Measurements from ENCODE around the gene PSPH. TPM values are rescaled to one million over a fixed set of nuclear protein-coding genes. Genes with fewer than 3 reads are reported as not detected.
A peak's percentile ranks its signal among the peaks of the same experiment; 100 is the strongest.
"Not testable (repeated sequence)": the region's sequence is repeated elsewhere in the genome, so short reads cannot be mapped to it uniquely, and the experiment has no call there.

Gene PSPH
- total and polyA plus RNA-seq, 8 donors: 0.45 to 53.1 (median 5.7) TPM

DNA sequence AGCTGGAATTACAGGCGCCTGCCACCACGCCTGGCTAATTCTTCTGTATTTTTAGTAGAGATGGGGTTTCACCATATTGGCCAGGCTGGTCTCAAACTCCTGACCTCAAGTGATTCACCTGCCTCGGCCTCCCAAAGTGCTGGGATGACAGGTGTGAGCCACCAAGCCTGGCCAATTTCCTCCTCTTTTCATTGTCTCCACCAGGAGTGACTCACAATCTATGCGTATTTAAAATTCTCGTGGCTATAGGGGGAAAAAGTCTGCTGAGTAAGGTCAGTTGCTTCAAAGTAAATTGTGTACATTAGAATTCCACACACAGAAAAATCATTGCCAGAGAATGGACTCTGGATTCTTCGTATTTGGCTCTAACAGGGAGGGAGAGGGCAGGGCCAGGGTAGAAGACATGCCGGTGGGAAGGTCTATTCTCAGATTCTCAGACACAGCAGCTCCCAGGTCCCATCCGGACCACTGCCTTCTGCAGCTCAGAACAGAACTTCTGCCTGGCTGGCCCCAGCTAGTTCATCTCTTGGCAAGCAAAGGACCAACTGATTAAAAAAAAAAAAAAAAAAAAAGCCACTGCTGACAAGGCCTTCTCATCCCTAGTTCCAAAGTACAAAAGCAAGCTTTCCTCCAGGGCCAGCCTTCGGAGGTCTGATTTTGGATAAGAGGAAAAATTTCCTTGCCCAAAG, 22.2 kb downstream of the PSPH start:
- TF ChIP-seq EP300 (IDR thresholded peaks at IDR 0.05): no peak
- TF ChIP-seq POLR2AphosphoS5 (IDR thresholded peaks at IDR 0.05): no peak
- no peak for TF ChIP-seq POLR2A (IDR thresholded peaks at IDR 0.05)
- TF ChIP-seq CTCF (IDR thresholded peaks at IDR 0.05): no peak
- 49 to 64% (median 56%) methylated on average over 9 of the region's 9 CpGs for WGBS, 5 donors
- DNase-seq: peak in 1 of 2 donors; percentile 24

DNA sequence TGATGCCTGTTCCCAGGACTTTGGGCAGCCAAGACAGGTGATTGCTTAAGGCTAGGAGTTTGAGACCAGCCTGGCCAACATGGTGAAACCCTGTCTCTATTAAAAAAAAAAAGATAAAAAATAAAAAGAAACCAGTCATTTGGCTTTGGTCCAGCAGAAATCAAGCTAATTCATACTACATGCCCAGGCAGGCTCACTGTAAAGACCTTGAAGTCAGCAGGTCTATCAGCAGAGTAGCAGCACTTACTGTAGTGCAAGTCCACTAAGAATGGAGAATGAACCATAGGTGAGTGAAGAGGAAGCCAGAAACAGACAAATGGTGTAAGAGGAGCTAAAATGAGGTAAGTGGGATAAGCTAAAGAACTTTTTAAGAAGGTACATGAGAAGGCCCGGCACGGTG, 24.7 kb downstream of the PSPH start:
- intact Hi-C loops (cut with DNase I; ENCODE audit: low total_unique reads): no loop called here
- H3K36me3 ChIP-seq: peaks cover 0 to 21% (median 5%) of the 10 kb centered on the region in 4 donors
- WGBS, 5 donors: 74 to 100% (median 86%) methylated on average over 1 to 2 of the region's 2 CpGs
- no peak overlapping the region for H3K27ac ChIP-seq
- no peak overlapping the region for H3K4me3 ChIP-seq
- H3K4me1 ChIP-seq: peaks cover 0 to 9% (median under 1%) of the 10 kb centered on the region in 4 donors
- H3K27me3 ChIP-seq: no peaks in the 10 kb centered on the region
- no peak for DNase-seq
- no peak for TF ChIP-seq POLR2AphosphoS5 (IDR thresholded peaks at IDR 0.05)
- TF ChIP-seq CTCF (IDR thresholded peaks at IDR 0.05): no peak
- TF ChIP-seq EP300 (IDR thresholded peaks at IDR 0.05): no peak
- TF ChIP-seq POLR2A (IDR thresholded peaks at IDR 0.05): no peak
- H3K9me3 ChIP-seq: no peaks in the 10 kb centered on the region

More for the DNA sequence above, 22.2 kb downstream of the PSPH start:
- peaks cover 0 to 12% (median 5%) of the 10 kb centered on the region in 4 donors for H3K36me3 ChIP-seq
- H3K4me1 ChIP-seq: peaks cover 6 to 26% (median 13%) of the 10 kb centered on the region in 4 donors
- intact Hi-C loops (cut with DNase I; ENCODE audit: low total_unique reads): no loop called here
- no peaks in the 10 kb centered on the region for H3K27me3 ChIP-seq
- no peaks in the 10 kb centered on the region for H3K9me3 ChIP-seq
- H3K4me3 ChIP-seq: no peak overlapping the region
- H3K27ac ChIP-seq: peak overlapping the region in 4 of 5 donors; percentile 17 to 48 (median 42)

GRCh38 chr7:56023500-56023899, 27.7 kb downstream of the PSPH start:
- intact Hi-C loops (cut with DNase I; ENCODE audit: low total_unique reads): no loop called here
- H3K27me3 ChIP-seq: no peaks in the 10 kb centered on the region
- DNase-seq: no peak
- TF ChIP-seq POLR2A (IDR thresholded peaks at IDR 0.05) (no peak), POLR2AphosphoS5 (IDR thresholded peaks at IDR 0.05) (no peak), EP300 (IDR thresholded peaks at IDR 0.05) (no peak), CTCF (IDR thresholded peaks at IDR 0.05) (no peak)
- peaks cover 7 to 43% (median 30%) of the 10 kb centered on the region in 4 donors for H3K36me3 ChIP-seq
- H3K4me3 ChIP-seq: no peak overlapping the region
- no peak overlapping the region for H3K27ac ChIP-seq
- no peaks in the 10 kb centered on the region for H3K9me3 ChIP-seq
- H3K4me1 ChIP-seq: no peaks in the 10 kb centered on the region

DNA sequence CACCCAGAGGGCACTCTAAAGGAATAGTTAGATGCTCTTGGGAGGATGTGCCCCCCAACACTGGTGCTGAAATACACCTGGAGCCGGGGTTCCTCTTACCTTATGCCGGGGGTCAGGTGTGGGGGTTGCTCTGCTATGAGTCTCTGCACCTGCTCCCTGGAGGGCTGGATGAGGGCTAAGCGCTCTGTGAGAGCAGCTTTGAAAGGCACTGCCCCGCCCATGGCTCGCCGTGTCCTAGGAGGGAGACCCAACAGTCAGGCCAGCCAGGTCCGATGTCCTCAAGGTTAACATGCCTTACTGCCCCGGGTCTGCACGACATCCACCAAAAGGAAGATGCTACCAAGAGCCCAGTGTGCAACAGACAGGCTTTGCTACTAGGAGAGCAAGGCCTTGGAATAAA, 31.7 kb downstream of the PSPH start:
- Histone ChIP-seq H3K36me3 (peaks cover 7 to 74% (median 39%) of the 10 kb centered on the region in 4 donors), H3K9me3 (no peaks in the 10 kb centered on the region), H3K27me3 (no peaks in the 10 kb centered on the region), H3K4me3 (no peak overlapping the region), H3K4me1 (no peaks in the 10 kb centered on the region), H3K27ac (no peak overlapping the region)
- TF ChIP-seq EP300 (IDR thresholded peaks at IDR 0.05): no peak
- intact Hi-C loops (cut with DNase I; ENCODE audit: low total_unique reads): no loop called here
- DNase-seq: no peak
- 73 to 88% (median 79%) methylated on average over 9 of the region's 9 CpGs for WGBS, 5 donors

- H3K4me3 ChIP-seq; H3K9me3 ChIP-seq; H3K27me3 ChIP-seq; DNase-seq; intact Hi-C loops (cut with DNase I; ENCODE audit: low total_unique reads); H3K4me1 ChIP-seq; H3K27ac ChIP-seq: not testable (repeated sequence)
- WGBS, 5 donors: 83 to 93% (median 89%) methylated on average over 3 of the region's 3 CpGs
- peaks cover 7 to 85% (median 56%) of the 10 kb centered on the region in 4 donors for H3K36me3 ChIP-seq
Measured at GRCh38 chr7:56017015-56017414, 34.2 kb downstream of the PSPH start.
